HFFc6 (cell line): ENCODE results near the gene KDM4C. TPM values are rescaled to one million over a fixed set of nuclear protein-coding genes. Genes with fewer than 3 reads are reported as not detected.

ENCODE experiments used
- DNase-seq: peaks from one replicate; pipeline ENCODE4 v3.0.0-alpha.2; 2018
- H3K27ac Mint-ChIP-seq: 2 replicates; pipeline ENCODE4 v1.8.0; 2020; ENCODE audit warnings: mild to moderate bottlenecking, mixed read lengths
- H3K27me3 Mint-ChIP-seq: 2 replicates; pipeline ENCODE4 v1.8.0; 2021; ENCODE audit warnings: mild to moderate bottlenecking, moderate library complexity, mixed read lengths; ENCODE audit not compliant: insufficient read depth
- H3K36me3 Mint-ChIP-seq: 2 replicates; pipeline ENCODE4 v1.8.0; 2021; ENCODE audit warnings: low read depth, mixed read lengths
- H3K4me1 Mint-ChIP-seq: 2 replicates; pipeline ENCODE4 v1.8.0; 2020; ENCODE audit warnings: low read depth, mixed read lengths
- H3K4me3 Mint-ChIP-seq: 2 replicates; pipeline ENCODE4 v1.8.0; 2020; ENCODE audit warnings: mild to moderate bottlenecking, moderate library complexity, mixed read lengths
- H3K9me3 Mint-ChIP-seq: 2 replicates; pipeline ENCODE4 v1.8.0; 2020; ENCODE audit warnings: mild to moderate bottlenecking, mixed read lengths
- total RNA-seq, 6 experiments: library from RNA; stranded (reverse); fragmentation: NEBNext Ultra II Directional; extraction: Animal tissue kit (Norgen Biotek cat#: 25700); gene quantifications; 2 replicates in 1 of 6; 3 replicates in 5 of 6; pipeline ENCODE4 v1.2.3, GENCODE V29; 2021
- TF ChIP-seq, protein P1 (sequence below): fragments of 200-600 bp; sonication (generic); IDR thresholded peaks from 2 replicates; pipeline ENCODE4 v1.5.0; 2021; ENCODE audit warnings: antibody characterized with exemption, mild to moderate bottlenecking

KDM4C gene
- total RNA-seq, 6 experiments from 2014 or later, result 9.1 to 12.0 (median 11.1) TPM

DNA sequence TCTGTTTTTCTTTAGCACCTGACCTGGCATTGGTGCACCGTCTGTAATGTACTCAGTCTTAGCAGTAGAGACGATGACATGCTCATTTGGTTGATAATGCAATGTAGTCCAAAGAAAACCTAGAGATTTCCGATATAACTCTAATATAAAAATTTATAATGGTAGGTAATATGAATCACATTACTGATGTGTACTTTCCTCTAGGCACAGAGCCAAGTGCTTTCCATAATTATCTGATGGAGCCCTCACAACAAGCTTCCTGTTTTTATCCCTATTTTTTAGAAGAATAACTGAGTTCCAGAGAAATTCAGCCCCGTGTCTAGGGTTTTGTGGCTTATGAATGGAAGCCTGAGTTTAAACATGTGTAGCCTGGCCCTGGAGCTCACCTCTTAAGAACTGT, 53.7 kb downstream of the KDM4C start:
- H3K4me3 Mint-ChIP-seq, result no peak overlapping the region
- TF ChIP-seq, protein P1, sequence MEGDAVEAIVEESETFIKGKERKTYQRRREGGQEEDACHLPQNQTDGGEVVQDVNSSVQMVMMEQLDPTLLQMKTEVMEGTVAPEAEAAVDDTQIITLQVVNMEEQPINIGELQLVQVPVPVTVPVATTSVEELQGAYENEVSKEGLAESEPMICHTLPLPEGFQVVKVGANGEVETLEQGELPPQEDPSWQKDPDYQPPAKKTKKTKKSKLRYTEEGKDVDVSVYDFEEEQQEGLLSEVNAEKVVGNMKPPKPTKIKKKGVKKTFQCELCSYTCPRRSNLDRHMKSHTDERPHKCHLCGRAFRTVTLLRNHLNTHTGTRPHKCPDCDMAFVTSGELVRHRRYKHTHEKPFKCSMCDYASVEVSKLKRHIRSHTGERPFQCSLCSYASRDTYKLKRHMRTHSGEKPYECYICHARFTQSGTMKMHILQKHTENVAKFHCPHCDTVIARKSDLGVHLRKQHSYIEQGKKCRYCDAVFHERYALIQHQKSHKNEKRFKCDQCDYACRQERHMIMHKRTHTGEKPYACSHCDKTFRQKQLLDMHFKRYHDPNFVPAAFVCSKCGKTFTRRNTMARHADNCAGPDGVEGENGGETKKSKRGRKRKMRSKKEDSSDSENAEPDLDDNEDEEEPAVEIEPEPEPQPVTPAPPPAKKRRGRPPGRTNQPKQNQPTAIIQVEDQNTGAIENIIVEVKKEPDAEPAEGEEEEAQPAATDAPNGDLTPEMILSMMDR, result no peak
- no peaks in the 10 kb centered on the region for H3K36me3 Mint-ChIP-seq
- H3K9me3 Mint-ChIP-seq, result no peaks in the 10 kb centered on the region
- H3K27ac Mint-ChIP-seq, result no peak overlapping the region
- no peak for DNase-seq
- H3K4me1 Mint-ChIP-seq, result peaks cover 8% of the 10 kb centered on the region
- no peaks in the 10 kb centered on the region for H3K27me3 Mint-ChIP-seq

DNA sequence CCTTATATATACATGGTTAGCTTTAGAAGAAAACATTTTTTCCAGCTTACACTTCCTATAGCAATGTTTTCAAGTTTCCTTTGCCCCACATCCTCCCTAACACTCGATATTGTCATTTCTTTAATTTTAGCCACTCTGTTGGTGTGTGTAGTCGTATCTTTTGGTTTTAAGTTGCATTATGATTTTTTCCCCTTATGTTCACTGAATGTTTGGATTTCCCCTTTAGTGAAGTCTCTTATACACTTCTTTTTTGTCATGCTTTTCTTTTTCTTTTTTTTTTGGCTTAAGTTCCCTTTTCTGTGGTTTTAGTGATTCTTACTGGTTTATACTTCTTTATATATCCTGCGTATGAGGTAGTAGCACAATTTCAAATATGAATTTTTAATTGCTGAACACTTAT, 58.8 kb downstream of the KDM4C start:
- no peaks in the 10 kb centered on the region for H3K9me3 Mint-ChIP-seq
- H3K36me3 Mint-ChIP-seq, result peaks cover 6% of the 10 kb centered on the region; the same call in 1 of the 2 replicates
- TF ChIP-seq, protein P1, result no peak
- H3K4me1 Mint-ChIP-seq, result peaks cover 12% of the 10 kb centered on the region
- no peaks in the 10 kb centered on the region for H3K27me3 Mint-ChIP-seq
- H3K27ac Mint-ChIP-seq, result no peak overlapping the region
- no peak for DNase-seq
- H3K4me3 Mint-ChIP-seq, result no peak overlapping the region

DNA sequence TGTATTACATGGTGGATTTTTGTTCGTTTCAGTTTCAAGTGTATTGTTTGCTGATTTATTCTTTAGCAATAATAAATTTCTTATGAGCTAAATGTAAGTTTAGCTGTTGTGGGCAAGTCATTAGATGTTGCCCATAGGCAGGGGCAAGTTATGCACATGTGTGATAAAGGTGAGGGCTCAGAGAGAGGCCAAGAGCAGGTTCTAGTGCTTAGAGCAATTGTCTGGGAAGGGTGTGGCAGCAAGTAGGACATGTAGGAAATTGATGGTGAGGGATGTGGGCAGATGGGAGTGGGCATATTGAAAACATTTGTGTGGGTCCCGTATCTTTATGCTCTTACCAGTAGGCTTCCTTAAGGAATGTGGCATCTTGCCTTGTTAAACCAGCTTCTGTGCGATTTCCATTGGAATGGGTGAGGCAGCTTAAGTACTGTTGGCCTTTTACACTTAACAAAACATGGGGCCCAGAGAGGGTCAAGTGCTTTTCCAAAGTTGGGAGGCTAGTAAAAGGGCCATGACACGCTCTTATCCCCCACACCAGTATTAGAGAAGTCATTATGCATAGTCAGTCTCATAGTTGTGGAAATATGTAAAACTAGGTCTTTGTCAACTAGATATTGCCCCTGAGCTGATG, 60.6 kb downstream of the KDM4C start:
- peaks cover 12% of the 10 kb centered on the region for H3K4me1 Mint-ChIP-seq
- H3K27me3 Mint-ChIP-seq, result no peaks in the 10 kb centered on the region
- H3K9me3 Mint-ChIP-seq, result no peaks in the 10 kb centered on the region
- peaks cover 6% of the 10 kb centered on the region; the same call in 1 of the 2 replicates for H3K36me3 Mint-ChIP-seq
- no peak for DNase-seq
- H3K27ac Mint-ChIP-seq, result no peak overlapping the region
- H3K4me3 Mint-ChIP-seq, result no peak overlapping the region
- TF ChIP-seq, protein P1, result no peak

DNA sequence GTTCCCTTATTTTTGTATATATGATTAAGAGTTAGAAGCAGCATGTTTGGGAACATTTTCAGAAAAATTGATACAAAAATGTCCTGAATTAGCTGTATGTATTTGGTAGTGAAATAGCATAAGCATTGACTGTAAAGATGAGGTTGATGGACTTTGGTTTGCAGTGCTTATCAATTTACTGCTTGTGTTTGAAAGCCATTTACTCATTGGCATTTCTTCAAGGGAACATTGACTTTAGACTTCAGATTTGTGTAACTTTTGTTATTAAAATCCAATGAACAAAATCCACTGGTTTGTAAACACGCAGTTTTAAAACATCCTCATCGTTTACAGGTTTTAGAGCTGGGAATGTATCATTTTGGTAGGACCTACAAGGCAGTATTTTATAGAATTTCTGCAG, 61.3 kb downstream of the KDM4C start:
- H3K4me3 Mint-ChIP-seq, result no peak overlapping the region
- no peak overlapping the region for H3K27ac Mint-ChIP-seq
- H3K27me3 Mint-ChIP-seq, result no peaks in the 10 kb centered on the region
- H3K4me1 Mint-ChIP-seq, result peaks cover 12% of the 10 kb centered on the region
- no peaks in the 10 kb centered on the region for H3K9me3 Mint-ChIP-seq
- peaks cover 6% of the 10 kb centered on the region; the same call in 1 of the 2 replicates for H3K36me3 Mint-ChIP-seq
- TF ChIP-seq, protein P1, result no peak
- no peak for DNase-seq

DNA sequence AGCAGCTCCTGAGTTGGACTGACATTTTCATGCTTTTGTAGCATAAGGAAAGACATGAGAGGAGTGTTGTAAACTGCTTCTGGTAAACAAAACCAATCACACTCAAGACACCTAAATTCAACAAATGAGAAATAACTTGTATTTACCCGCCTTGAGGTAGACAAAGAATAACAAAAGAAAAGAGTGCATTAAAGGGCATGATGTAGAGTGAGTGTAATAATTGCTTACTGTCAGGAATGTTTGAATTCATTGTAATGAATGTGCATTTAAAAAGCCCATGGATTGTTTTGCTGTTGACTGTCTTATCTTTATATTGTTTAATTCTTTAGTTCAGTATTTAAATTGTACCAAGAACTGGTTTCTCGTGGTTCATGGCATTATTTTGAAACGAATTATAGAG, 61.8 kb downstream of the KDM4C start:
- H3K4me3 Mint-ChIP-seq, result no peak overlapping the region
- peaks cover 8% of the 10 kb centered on the region for H3K4me1 Mint-ChIP-seq
- H3K9me3 Mint-ChIP-seq, result no peaks in the 10 kb centered on the region
- peaks cover 6% of the 10 kb centered on the region; the same call in 1 of the 2 replicates for H3K36me3 Mint-ChIP-seq
- DNase-seq, result no peak
- H3K27me3 Mint-ChIP-seq, result no peaks in the 10 kb centered on the region
- H3K27ac Mint-ChIP-seq, result no peak overlapping the region
- TF ChIP-seq, protein P1, result no peak
